ENCODE data around the gene TMEM256.

DNA sequence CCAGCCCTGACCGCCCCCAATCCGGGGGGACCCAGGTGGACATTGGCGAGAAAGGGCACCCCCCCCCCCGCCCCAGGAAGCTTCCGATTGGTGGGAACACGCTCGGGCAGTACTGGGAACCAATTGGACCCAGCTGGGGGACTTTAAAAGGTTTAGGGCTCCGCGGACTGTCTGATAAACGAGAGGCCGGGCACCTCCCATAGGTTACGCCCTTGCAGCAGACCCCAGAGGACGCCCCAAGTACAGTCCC is 245 bp downstream of the TMEM256 start:
- TF ChIP-seq GATA2 (IDR thresholded peaks at IDR 0.05; ENCODE audit: low read depth, low read length) (no peak), GATA3 (IDR thresholded peaks at IDR 0.05; ENCODE audit: low read depth, low read length) (no peak)

Measured in SH-SY5Y (cell line).